ENCODE data around the gene PTPRN2. TPM values are rescaled to one million over a fixed set of nuclear protein-coding genes. Genes with fewer than 3 reads are reported as not detected.

Gene PTPRN2
- total RNA-seq, 1 experiment from 2014 or later: 1.1 TPM

DNA sequence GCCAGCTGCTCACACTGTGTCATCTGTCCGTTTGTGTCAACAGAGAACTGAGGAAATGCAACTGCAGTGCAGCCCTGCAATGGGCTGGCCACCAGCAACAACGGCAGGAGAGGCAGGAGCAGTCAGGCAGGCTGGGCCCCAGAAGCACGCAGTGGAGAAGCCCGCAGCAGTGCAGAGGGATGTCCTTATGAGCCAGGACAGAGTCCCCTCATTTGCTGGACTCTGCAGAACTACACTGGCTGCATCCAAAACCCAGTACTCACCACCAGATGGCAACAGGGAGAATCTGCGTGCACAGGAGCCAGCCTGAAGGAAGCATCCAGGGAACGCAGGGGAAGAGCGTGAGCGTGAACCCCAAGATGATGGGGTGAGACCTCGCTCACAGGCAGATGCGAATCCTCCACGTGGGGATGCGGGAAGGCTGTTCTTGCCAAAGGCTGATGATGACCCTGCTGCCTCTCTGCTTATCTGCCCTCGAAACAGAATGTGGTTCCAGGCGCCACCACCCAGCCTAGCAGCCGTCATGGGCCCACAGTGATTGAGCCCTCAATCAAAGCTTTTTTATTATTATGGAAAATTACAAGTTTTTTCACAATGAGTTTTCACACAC, 232.1 kb downstream of the PTPRN2 start:
- POLR2A ChIA-PET: no interaction called here
- BruUV-seq (replicated peaks): no TSS peak
- no peak overlapping the region for H3K27ac ChIP-seq (ENCODE audit: low read length)
- in situ Hi-C loops (cut with HindIII; ENCODE audit: low pct_unique_long_range_greater_than_20kb, low sequenced_read_pairs): no loop called here
- CTCF ChIA-PET: interaction anchor here (1.0 kb wide), 1 partner anchor 77 kb away, joined by 4 read pairs; no protein-coding TSS in a partner anchor
- no peak overlapping the region for H3K4me3 ChIP-seq (ENCODE audit: low read depth in 2 of 2, low read length in 2 of 2)
- H3K4me1 ChIP-seq (ENCODE audit: control insufficient read depth, insufficient read depth, low read length): no peaks in the 10 kb centered on the region
- peak; percentile 88 for ATAC-seq
- H3K36me3 ChIP-seq (ENCODE audit: control insufficient read depth, insufficient read depth, low read length): no peaks in the 10 kb centered on the region
- H3K27me3 ChIP-seq (ENCODE audit: control insufficient read depth, insufficient read depth, low read length): peaks cover 10% of the 10 kb centered on the region
- DNase-seq (ENCODE audit: low read depth, low spot score): peak; percentile 13
- intact Hi-C loops (cut with micrococcal nuclease; ENCODE audit: unreplicated experiment): loop anchor here (1.0 to 2.0 kb wide), 2 partner anchors 53 to 301 kb away; no protein-coding TSS in a partner anchor
- H3K9me3 ChIP-seq (ENCODE audit: control insufficient read depth, insufficient read depth, low read depth, low read length): no peaks in the 10 kb centered on the region
- TF ChIP-seq, protein P1, sequence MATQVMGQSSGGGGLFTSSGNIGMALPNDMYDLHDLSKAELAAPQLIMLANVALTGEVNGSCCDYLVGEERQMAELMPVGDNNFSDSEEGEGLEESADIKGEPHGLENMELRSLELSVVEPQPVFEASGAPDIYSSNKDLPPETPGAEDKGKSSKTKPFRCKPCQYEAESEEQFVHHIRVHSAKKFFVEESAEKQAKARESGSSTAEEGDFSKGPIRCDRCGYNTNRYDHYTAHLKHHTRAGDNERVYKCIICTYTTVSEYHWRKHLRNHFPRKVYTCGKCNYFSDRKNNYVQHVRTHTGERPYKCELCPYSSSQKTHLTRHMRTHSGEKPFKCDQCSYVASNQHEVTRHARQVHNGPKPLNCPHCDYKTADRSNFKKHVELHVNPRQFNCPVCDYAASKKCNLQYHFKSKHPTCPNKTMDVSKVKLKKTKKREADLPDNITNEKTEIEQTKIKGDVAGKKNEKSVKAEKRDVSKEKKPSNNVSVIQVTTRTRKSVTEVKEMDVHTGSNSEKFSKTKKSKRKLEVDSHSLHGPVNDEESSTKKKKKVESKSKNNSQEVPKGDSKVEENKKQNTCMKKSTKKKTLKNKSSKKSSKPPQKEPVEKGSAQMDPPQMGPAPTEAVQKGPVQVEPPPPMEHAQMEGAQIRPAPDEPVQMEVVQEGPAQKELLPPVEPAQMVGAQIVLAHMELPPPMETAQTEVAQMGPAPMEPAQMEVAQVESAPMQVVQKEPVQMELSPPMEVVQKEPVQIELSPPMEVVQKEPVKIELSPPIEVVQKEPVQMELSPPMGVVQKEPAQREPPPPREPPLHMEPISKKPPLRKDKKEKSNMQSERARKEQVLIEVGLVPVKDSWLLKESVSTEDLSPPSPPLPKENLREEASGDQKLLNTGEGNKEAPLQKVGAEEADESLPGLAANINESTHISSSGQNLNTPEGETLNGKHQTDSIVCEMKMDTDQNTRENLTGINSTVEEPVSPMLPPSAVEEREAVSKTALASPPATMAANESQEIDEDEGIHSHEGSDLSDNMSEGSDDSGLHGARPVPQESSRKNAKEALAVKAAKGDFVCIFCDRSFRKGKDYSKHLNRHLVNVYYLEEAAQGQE (IDR thresholded peaks at IDR 0.05; ENCODE audit: insufficient read depth in 1 of 2, low read depth in 2 of 2, low read length in 1 of 2): 0 out of 4 replicates have a peak, but pooled peaks of 1 of the 2 experiments have one; percentile 46
- TF ChIP-seq TCF7L2 (IDR thresholded peaks at IDR 0.05; ENCODE audit: low read depth, low read length) (no peak), POLR2AphosphoS5 (IDR thresholded peaks at IDR 0.05; ENCODE audit: low read depth, low read length) (no peak), CTCF (IDR thresholded peaks at IDR 0.05) (peak; percentile 78), SIN3A (IDR thresholded peaks at IDR 0.05; ENCODE audit: borderline replicate concordance, insufficient read depth, low read depth, low read length) (no peak)

- ChIA-PET POLR2A (no interaction called here), CTCF (interaction anchor here (0.5 to 1.3 kb wide), 4 partner anchors 47 to 226 kb away, joined by 4 to 5 read pairs (median 4); no protein-coding TSS in a partner anchor)
- ATAC-seq (no peak), DNase-seq (ENCODE audit: low read depth, low spot score) (no peak)
- in situ Hi-C loops (cut with HindIII; ENCODE audit: low pct_unique_long_range_greater_than_20kb, low sequenced_read_pairs): no loop called here
- no peaks in the 10 kb centered on the region for H3K36me3 ChIP-seq (ENCODE audit: control insufficient read depth, insufficient read depth, low read length)
- BruUV-seq (replicated peaks): no TSS peak
- H3K4me1 ChIP-seq (ENCODE audit: control insufficient read depth, insufficient read depth, low read length): no peaks in the 10 kb centered on the region
- intact Hi-C loops (cut with micrococcal nuclease; ENCODE audit: unreplicated experiment): loop anchor here (1.0 to 2.0 kb wide), 2 partner anchors 53 to 300 kb away; no protein-coding TSS in a partner anchor
- no peak overlapping the region for H3K4me3 ChIP-seq (ENCODE audit: low read depth in 2 of 2, low read length in 2 of 2)
- H3K27me3 ChIP-seq (ENCODE audit: control insufficient read depth, insufficient read depth, low read length): peaks cover 10% of the 10 kb centered on the region
- H3K27ac ChIP-seq (ENCODE audit: low read length): no peak overlapping the region
- H3K9me3 ChIP-seq (ENCODE audit: control insufficient read depth, insufficient read depth, low read depth, low read length): no peaks in the 10 kb centered on the region
- no peak for TF ChIP-seq POLR2AphosphoS5 (IDR thresholded peaks at IDR 0.05; ENCODE audit: low read depth, low read length)
- TF ChIP-seq SIN3A (IDR thresholded peaks at IDR 0.05; ENCODE audit: borderline replicate concordance, insufficient read depth, low read depth, low read length): no peak
- no peak for TF ChIP-seq TCF7L2 (IDR thresholded peaks at IDR 0.05; ENCODE audit: low read depth, low read length)
- no peak for TF ChIP-seq CTCF (IDR thresholded peaks at IDR 0.05)
- TF ChIP-seq, protein P1 (IDR thresholded peaks at IDR 0.05; ENCODE audit: insufficient read depth in 1 of 2, low read depth in 2 of 2, low read length in 1 of 2): no peak
Measured at GRCh38 chr7:158354861-158355260, 232.8 kb downstream of the PTPRN2 start.
